Activated T-helper 1 cell treated with anti-CD3 and anti-CD28 coated beads, Interleukin-12 subunit alpha, Interleukin-12 subunit beta, Interleukin-2, Interleukin-4 antibody, amounts not matched to agents 30 ng/mL and 10 ng/mL and 1 ng/mL, durations not matched to agents 14 hours and 24 hours and 36 hours (primary cell): ENCODE data around the gene CASKIN1. TPM values are rescaled to one million over a fixed set of nuclear protein-coding genes. Genes with fewer than 3 reads are reported as not detected.

Experiments used
- DNase-seq: peaks from one replicate; pipeline ENCODE4 v3.0.0; 2021; ENCODE audit warnings: low spot score
- H3K27ac Mint-ChIP-seq: one replicate; pipeline ENCODE4 v1.8.0; 2021; ENCODE audit warnings: mild to moderate bottlenecking, mixed read lengths
- H3K27me3 Mint-ChIP-seq: one replicate; pipeline ENCODE4 v1.8.0; 2022; ENCODE audit warnings: mild to moderate bottlenecking, moderate library complexity, mixed read lengths; ENCODE audit not compliant: insufficient read depth
- H3K36me3 Mint-ChIP-seq: one replicate; pipeline ENCODE4 v1.8.0; 2021; ENCODE audit warnings: low read depth, mixed read lengths
- H3K4me1 Mint-ChIP-seq: one replicate; pipeline ENCODE4 v1.8.0; 2021; ENCODE audit warnings: low read depth, mixed read lengths
- H3K4me3 Mint-ChIP-seq: one replicate; pipeline ENCODE4 v1.8.0; 2021; ENCODE audit warnings: mild to moderate bottlenecking, moderate library complexity, mixed read lengths
- H3K9me3 Mint-ChIP-seq: one replicate; pipeline ENCODE4 v1.8.0; 2021; ENCODE audit warnings: mixed read lengths
- intact Hi-C: fragments of 100-400 bp; cut with micrococcal nuclease; formaldehyde crosslinking; loops from one replicate; pipeline ENCODE4 v1.15.1; 2024
- total RNA-seq: library from RNA; stranded (reverse); gene quantifications from 2 replicates; pipeline ENCODE4 v1.2.3, GENCODE V29; 2022

CASKIN1 gene
- total RNA-seq, 1 donor from 2014 or later: 1.0 TPM

- H3K4me1 Mint-ChIP-seq: peaks cover 9% of the 10 kb centered on the region
- H3K9me3 Mint-ChIP-seq: no peaks in the 10 kb centered on the region
- H3K27ac Mint-ChIP-seq: no peak overlapping the region
- intact Hi-C loops: no loop called here
- H3K27me3 Mint-ChIP-seq: no peaks in the 10 kb centered on the region
- DNase-seq: no peak
- peaks cover 4% of the 10 kb centered on the region for H3K36me3 Mint-ChIP-seq
- no peak overlapping the region for H3K4me3 Mint-ChIP-seq
These were observed 31.9 kb upstream of the CASKIN1 start for GRCh38 chr16:2228161-2228824.

- Mint-ChIP-seq H3K9me3 (no peaks in the 10 kb centered on the region), H3K4me1 (peaks cover 9% of the 10 kb centered on the region), H3K4me3 (no peak overlapping the region)
These were observed 30.5 kb upstream of the CASKIN1 start for GRCh38 chr16:2226918-2227317.

GRCh38 chr16:2226245-2226793, 29.9 kb upstream of the CASKIN1 start:
- Mint-ChIP-seq H3K4me1 (peaks cover 9% of the 10 kb centered on the region), H3K27ac (no peak overlapping the region), H3K27me3 (no peaks in the 10 kb centered on the region), H3K4me3 (peak overlapping the region; percentile 42), H3K36me3 (peaks cover 4% of the 10 kb centered on the region), H3K9me3 (no peaks in the 10 kb centered on the region)
- intact Hi-C loops: no loop called here
- DNase-seq: no peak

More at GRCh38 chr16:2226918-2227317, 30.5 kb upstream of the CASKIN1 start:
- H3K27ac Mint-ChIP-seq: no peak overlapping the region
- H3K36me3 Mint-ChIP-seq: peaks cover 4% of the 10 kb centered on the region
- intact Hi-C loops: no loop called here
- DNase-seq: no peak
- H3K27me3 Mint-ChIP-seq: no peaks in the 10 kb centered on the region

- peak overlapping the region; percentile 87 for H3K4me3 Mint-ChIP-seq
- DNase-seq: peak; percentile 19
- no peaks in the 10 kb centered on the region for H3K27me3 Mint-ChIP-seq
- intact Hi-C loops: loop anchor here (1.0 to 2.0 kb wide), 9 partner anchors 9 to 803 kb away; partner anchors contain the start of genes ECI1, MLST8, NUBP2 and RNPS1
- H3K36me3 Mint-ChIP-seq: no peaks in the 10 kb centered on the region
- H3K27ac Mint-ChIP-seq: peak overlapping the region; percentile 77
- H3K9me3 Mint-ChIP-seq: no peaks in the 10 kb centered on the region
- H3K4me1 Mint-ChIP-seq: peaks cover 9% of the 10 kb centered on the region
These were observed 27.6 kb upstream of the CASKIN1 start for GRCh38 chr16:2223942-2224486.

GRCh38 chr16:2223221-2223941, 27.0 kb upstream of the CASKIN1 start, which contains the start of gene E4F1:
Gene E4F1 (plus strand): TSS chr16:2223591. CDS start chr16:2223614, 23 bp downstream.
- Mint-ChIP-seq H3K4me3 (peak within 1 kb of the TSS; percentile 87), H3K4me1 (peaks cover 9% of the 10 kb centered on the region), H3K36me3 (no peaks in the 10 kb centered on the region), H3K27ac (peak within 1 kb of the TSS; percentile 77), H3K9me3 (no peaks in the 10 kb centered on the region), H3K27me3 (no peaks in the 10 kb centered on the region)
- peak; percentile 99 for DNase-seq
- intact Hi-C loops: loop anchor here (1.0 to 2.0 kb wide), 9 partner anchors 8 to 803 kb away; partner anchors contain the start of genes ECI1, MLST8, NUBP2 and RNPS1

GRCh38 chr16:2216330-2216729, 19.9 kb upstream of the CASKIN1 start:
- intact Hi-C loops: loop anchor here (10.0 kb wide), 1 partner anchor 128 kb away; the partner anchor contains the start of gene ABCA3
- H3K27ac Mint-ChIP-seq: peak overlapping the region; percentile 65
- no peak for DNase-seq
- H3K9me3 Mint-ChIP-seq: no peaks in the 10 kb centered on the region
- H3K36me3 Mint-ChIP-seq: peaks cover 14% of the 10 kb centered on the region
- H3K27me3 Mint-ChIP-seq: no peaks in the 10 kb centered on the region
- H3K4me3 Mint-ChIP-seq: peak overlapping the region; percentile 90
- peaks cover 18% of the 10 kb centered on the region for H3K4me1 Mint-ChIP-seq

GRCh38 chr16:2214719-2214968, 18.2 kb upstream of the CASKIN1 start, which contains the start of gene PGP:
Gene PGP (minus strand): TSS chr16:2214840. CDS start chr16:2214777, 63 bp downstream.
- DNase-seq: no peak
- peak within 1 kb of the TSS; percentile 88 for H3K27ac Mint-ChIP-seq
- peak within 1 kb of the TSS; percentile 90 for H3K4me3 Mint-ChIP-seq
- H3K27me3 Mint-ChIP-seq: no peaks in the 10 kb centered on the region
- intact Hi-C loops: loop anchor here (2.0 to 10.0 kb wide), 2 partner anchors 54 to 130 kb away; partner anchors contain the start of genes ABCA3 and RNPS1
- peaks cover 14% of the 10 kb centered on the region for H3K36me3 Mint-ChIP-seq
- H3K9me3 Mint-ChIP-seq: no peaks in the 10 kb centered on the region
- peaks cover 18% of the 10 kb centered on the region for H3K4me1 Mint-ChIP-seq

- H3K27ac Mint-ChIP-seq: peak overlapping the region; percentile 65
- no peak for DNase-seq
- peaks cover 15% of the 10 kb centered on the region for H3K36me3 Mint-ChIP-seq
- peak overlapping the region; percentile 87 for H3K4me3 Mint-ChIP-seq
- H3K4me1 Mint-ChIP-seq: peaks cover 18% of the 10 kb centered on the region
- no peaks in the 10 kb centered on the region for H3K9me3 Mint-ChIP-seq
- intact Hi-C loops: loop anchor here (2.0 to 10.0 kb wide), 2 partner anchors 55 to 131 kb away; partner anchors contain the start of genes ABCA3 and RNPS1
- no peaks in the 10 kb centered on the region for H3K27me3 Mint-ChIP-seq
These were observed 17.7 kb upstream of the CASKIN1 start for GRCh38 chr16:2213817-2214718.

GRCh38 chr16:2212362-2213324, 16.2 kb upstream of the CASKIN1 start:
- peaks cover 21% of the 10 kb centered on the region for H3K4me1 Mint-ChIP-seq

GRCh38 chr16:2211923-2212347, 15.5 kb upstream of the CASKIN1 start:
- Mint-ChIP-seq H3K36me3 (peaks cover 22% of the 10 kb centered on the region), H3K4me3 (peak overlapping the region; percentile 87), H3K9me3 (no peaks in the 10 kb centered on the region), H3K27ac (no peak overlapping the region), H3K27me3 (no peaks in the 10 kb centered on the region), H3K4me1 (peaks cover 28% of the 10 kb centered on the region)
- intact Hi-C loops: loop anchor here (10.0 kb wide), 1 partner anchor 133 kb away; the partner anchor contains the start of gene ABCA3
- DNase-seq: no peak

More at GRCh38 chr16:2212362-2213324, 16.2 kb upstream of the CASKIN1 start:
- Mint-ChIP-seq H3K36me3 (peaks cover 17% of the 10 kb centered on the region), H3K27me3 (no peaks in the 10 kb centered on the region), H3K4me3 (peak overlapping the region; percentile 87), H3K27ac (peak overlapping the region; percentile 65), H3K9me3 (no peaks in the 10 kb centered on the region)
- DNase-seq: no peak
- intact Hi-C loops: loop anchor here (10.0 kb wide), 1 partner anchor 132 kb away; the partner anchor contains the start of gene ABCA3
